Gastrocnemius medialis (tissue), 4 donors: ENCODE results near the gene FRAS1.

Source experiments
- POLR2A ChIP-seq, 2 donors: fragments of 450-650 bp; IDR thresholded peaks; one replicate each; pipeline ENCODE4 v1.6.1; 2017; ENCODE audit warnings: antibody characterized with exemption in 2 of 2, mild to moderate bottlenecking in 2 of 2, moderate library complexity in 2 of 2
- TF ChIP-seq, protein P1 (sequence below), 5 experiments: fragments of 450-650 bp in 3 of 5; fragments of 200-600 bp in 2 of 5; sonication (generic) in 2 of 5; IDR thresholded peaks in 4 of 5; conservative IDR thresholded peaks in 1 of 5; 1 replicate in 4 of 5; 2 replicates in 1 of 5; pipeline ENCODE4 v1.5.1; 2016 to 2019; ENCODE audit warnings: antibody characterized with exemption in 5 of 5, mild to moderate bottlenecking in 3 of 5, moderate library complexity in 3 of 5

DNA sequence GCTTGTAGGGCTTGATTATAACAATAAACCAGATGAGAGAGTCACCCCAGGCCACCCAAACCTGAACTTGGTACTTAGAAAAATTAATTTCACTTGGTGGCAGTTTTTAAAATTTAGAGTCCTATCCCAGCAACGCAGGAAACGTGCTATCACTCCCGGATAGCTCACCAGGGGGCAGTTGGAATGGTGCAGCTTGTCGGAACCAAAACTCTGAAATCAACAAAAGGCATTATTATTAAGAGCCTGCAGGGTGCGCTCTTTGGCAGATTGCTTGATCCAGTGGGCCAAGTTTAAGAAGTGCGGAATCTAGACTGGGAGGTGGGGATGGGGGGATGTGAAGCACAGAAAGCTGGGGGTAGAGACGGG lies 2.4 kb downstream of the FRAS1 start:
- TF ChIP-seq, protein P1, sequence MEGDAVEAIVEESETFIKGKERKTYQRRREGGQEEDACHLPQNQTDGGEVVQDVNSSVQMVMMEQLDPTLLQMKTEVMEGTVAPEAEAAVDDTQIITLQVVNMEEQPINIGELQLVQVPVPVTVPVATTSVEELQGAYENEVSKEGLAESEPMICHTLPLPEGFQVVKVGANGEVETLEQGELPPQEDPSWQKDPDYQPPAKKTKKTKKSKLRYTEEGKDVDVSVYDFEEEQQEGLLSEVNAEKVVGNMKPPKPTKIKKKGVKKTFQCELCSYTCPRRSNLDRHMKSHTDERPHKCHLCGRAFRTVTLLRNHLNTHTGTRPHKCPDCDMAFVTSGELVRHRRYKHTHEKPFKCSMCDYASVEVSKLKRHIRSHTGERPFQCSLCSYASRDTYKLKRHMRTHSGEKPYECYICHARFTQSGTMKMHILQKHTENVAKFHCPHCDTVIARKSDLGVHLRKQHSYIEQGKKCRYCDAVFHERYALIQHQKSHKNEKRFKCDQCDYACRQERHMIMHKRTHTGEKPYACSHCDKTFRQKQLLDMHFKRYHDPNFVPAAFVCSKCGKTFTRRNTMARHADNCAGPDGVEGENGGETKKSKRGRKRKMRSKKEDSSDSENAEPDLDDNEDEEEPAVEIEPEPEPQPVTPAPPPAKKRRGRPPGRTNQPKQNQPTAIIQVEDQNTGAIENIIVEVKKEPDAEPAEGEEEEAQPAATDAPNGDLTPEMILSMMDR (IDR thresholded peaks at IDR 0.05 in 4 of 5, conservative IDR thresholded peaks at IDR 0.05 in 1 of 5): peak; percentile 23 to 62 (median 46)
- no peak for TF ChIP-seq POLR2A (IDR thresholded peaks at IDR 0.05)
